H1 (cell line): ENCODE data around the gene SPACA4. TPM values are rescaled to one million over a fixed set of nuclear protein-coding genes. Genes with fewer than 3 reads are reported as not detected.

Source experiments
- ASH2L ChIP-seq: fragments of 200-600, 300-600 bp; sonication (generic); IDR thresholded peaks from one replicate; pipeline ENCODE4 v1.7.1; 2017; ENCODE audit warnings: low read length
- BRCA1 ChIP-seq: IDR thresholded peaks from 2 replicates; pipeline ENCODE4 v1.6.1; 2012; ENCODE audit warnings: low read depth, low read length, improper control_type of control experiment
- CTCF ChIP-seq, 3 experiments: IDR thresholded peaks; 1 replicate in 2 of 3; 2 replicates in 1 of 3; pipeline versions ENCODE4 v1.5.1 to v1.6.1; 2011; ENCODE audit warnings: low read length in 3 of 3, mild to moderate bottlenecking in 3 of 3, inconsistent platforms in 2 of 3, low read depth in 1 of 3, moderate library complexity in 1 of 3; ENCODE audit not compliant: insufficient read depth in 1 of 3; ENCODE audit errors: control extremely low read depth in 1 of 3
- MAFK ChIP-seq: IDR thresholded peaks from 2 replicates; pipeline ENCODE4 v1.6.1; 2012; ENCODE audit warnings: low read depth, mild to moderate bottlenecking, improper control_type of control experiment, low read length
- NANOG ChIP-seq: IDR thresholded peaks from 2 replicates; pipeline ENCODE4 v1.6.1; 2011; ENCODE audit warnings: low read length, low read depth, mild to moderate bottlenecking, inconsistent platforms; ENCODE audit not compliant: insufficient read depth, poor library complexity, severe bottlenecking
- POU5F1 ChIP-seq: IDR thresholded peaks from 2 replicates; pipeline ENCODE4 v1.6.1; 2011; ENCODE audit warnings: low read depth, mild to moderate bottlenecking, low read length, moderate library complexity
- RFX5 ChIP-seq: IDR thresholded peaks from 2 replicates; pipeline ENCODE4 v1.6.1; 2011; ENCODE audit warnings: low read depth, low read length, improper control_type of control experiment, borderline replicate concordance
- SIN3A ChIP-seq, 2 experiments: IDR thresholded peaks in 1 of 2; conservative IDR thresholded peaks in 1 of 2; 2 replicates each; pipeline ENCODE4 v1.6.1; 2011 to 2012; ENCODE audit warnings: low read length in 2 of 2, improper control_type of control experiment in 1 of 2, low read depth in 1 of 2, mild to moderate bottlenecking in 1 of 2
- polyA plus RNA-seq, 7 experiments: library from polyadenylated mRNA; depleted of rRNA in 3 of 7; stranded (reverse) in 5 of 7; unstranded in 2 of 7; fragments of >200 nt in 5 of 7; fragments of 200-250 nt in 2 of 7; gene quantifications; 1 replicate in 5 of 7; 2 replicates in 1 of 7; 4 replicates in 1 of 7; pipeline versions ENCODE4 v1.2.1 to v1.2.3, GENCODE V29; 2011 to 2013; ENCODE audit warnings: missing spikeins in 2 of 7, mixed read lengths in 2 of 7
- total RNA-seq: library from RNA; stranded (reverse); fragmentation: NEBNext Ultra II Directional; extraction: Animal tissue kit (Norgen Biotek cat#: 25700); gene quantifications from 2 replicates; pipeline ENCODE4 v1.2.1, GENCODE V29; 2021

SPACA4 gene
- total and polyA plus RNA-seq, 2 of the 8 experiments (the other 6 are each of a cell fraction or from before 2014, with no cell fraction given) = not detected

GRCh38 chr19:48588670-48589401 is 17.7 kb upstream of the SPACA4 start (continued):
- TF ChIP-seq NANOG = no peak
- peak; percentile 90 to 99 (median 98) for TF ChIP-seq CTCF (IDR thresholded peaks at IDR 0.05; ENCODE audit: control extremely low read depth in 1 of 3, insufficient read depth in 1 of 3, low read depth in 1 of 3, low read length in 3 of 3)
- TF ChIP-seq RFX5 = no peak
- no peak for TF ChIP-seq BRCA1
- no peak for TF ChIP-seq ASH2L
- TF ChIP-seq POU5F1 = no peak
- no peak for TF ChIP-seq MAFK
- TF ChIP-seq SIN3A (conservative IDR thresholded peaks at IDR 0.05 in 1 of 2, IDR thresholded peaks at IDR 0.05 in 1 of 2; ENCODE audit: low read depth in 1 of 2, low read length in 2 of 2) = peak in 1 of 2 experiments; percentile 46; a peak in 2 of 4 replicates
